Mesendoderm (in vitro differentiated cells): ENCODE data around the gene RNF169. TPM values are rescaled to one million over a fixed set of nuclear protein-coding genes. Genes with fewer than 3 reads are reported as not detected.

Source experiments
- DNase-seq: peaks from one replicate; pipeline ENCODE4 v3.0.0; 2013
- H2AK5ac ChIP-seq: 2 replicates; pipeline ENCODE4 v1.6.1; 2013; ENCODE audit warnings: low read length, inconsistent platforms
- H2BK120ac ChIP-seq: 2 replicates; pipeline ENCODE4 v1.6.1; 2013; ENCODE audit warnings: low read depth, mild to moderate bottlenecking, low read length, moderate library complexity, mixed read lengths
- H2BK15ac ChIP-seq: replicated peaks from 2 replicates; pipeline ENCODE4 v1.6.1; 2013; ENCODE audit warnings: low read depth, mild to moderate bottlenecking, moderate library complexity
- H2BK5ac ChIP-seq: 2 replicates; pipeline ENCODE4 v1.6.1; 2013; ENCODE audit warnings: low read length, inconsistent platforms
- H3K18ac ChIP-seq: 2 replicates; pipeline ENCODE4 v1.6.1; 2013; ENCODE audit warnings: mild to moderate bottlenecking, low read length, mixed read lengths
- H3K23ac ChIP-seq: one replicate; pipeline ENCODE4 v1.6.1; 2013; ENCODE audit warnings: low read length
- H3K27ac ChIP-seq: 2 replicates; pipeline ENCODE4 v1.5.1; 2013; ENCODE audit warnings: low read depth, mild to moderate bottlenecking, inconsistent platforms, low read length, moderate library complexity
- H3K27me3 ChIP-seq: 2 replicates; pipeline ENCODE4 v1.6.1; 2013; ENCODE audit warnings: low read length, control low read depth, mild to moderate bottlenecking, inconsistent platforms; ENCODE audit not compliant: insufficient read depth, poor library complexity
- H3K36me3 ChIP-seq: 2 replicates; pipeline ENCODE4 v1.6.1; 2013; ENCODE audit warnings: low read length, inconsistent platforms; ENCODE audit not compliant: control insufficient read depth, insufficient read depth
- H3K4ac ChIP-seq: one replicate; pipeline ENCODE4 v1.6.1; 2013; ENCODE audit warnings: low read depth, mild to moderate bottlenecking, low read length, moderate library complexity
- H3K4me1 ChIP-seq: 2 replicates; pipeline ENCODE4 v1.6.1; 2013; ENCODE audit warnings: low read depth, low read length, inconsistent platforms; ENCODE audit not compliant: control insufficient read depth
- H3K4me2 ChIP-seq: 2 replicates; pipeline ENCODE4 v1.6.1; 2013; ENCODE audit warnings: low read length
- H3K4me3 ChIP-seq: 2 replicates; pipeline ENCODE4 v1.5.1; 2013; ENCODE audit warnings: mild to moderate bottlenecking, low read length
- H3K56ac ChIP-seq: one replicate; pipeline ENCODE4 v1.6.1; 2013; ENCODE audit warnings: low read length
- H3K79me1 ChIP-seq: 2 replicates; pipeline ENCODE4 v1.6.1; 2013; ENCODE audit warnings: low read length, inconsistent platforms
- H3K79me2 ChIP-seq: 2 replicates; pipeline ENCODE4 v1.6.1; 2013; ENCODE audit warnings: mild to moderate bottlenecking, low read length; ENCODE audit not compliant: control insufficient read depth, insufficient read depth
- H3K9ac ChIP-seq: 2 replicates; pipeline ENCODE4 v1.6.1; 2013; ENCODE audit warnings: low read length, inconsistent platforms
- H4K5ac ChIP-seq: one replicate; pipeline ENCODE4 v1.6.1; 2013; ENCODE audit warnings: low read length
- H4K8ac ChIP-seq: one replicate; pipeline ENCODE4 v1.6.1; 2013; ENCODE audit warnings: low read depth, mild to moderate bottlenecking, control low read depth, low read length, moderate library complexity
- WGBS: extraction: QIAGEN DNeasy Blood & Tissue Kit; methylation state at CpG from one replicate; pipeline ENCODE4 v1.1.7; 2013; ENCODE audit warnings: low lambda C conversion rate, missing lambda C conversion rate; ENCODE audit not compliant: insufficient coverage; ENCODE audit errors: extremely low coverage; 5-methylcytosine and 5-hydroxymethylcytosine counted together
- polyA plus RNA-seq, 2 experiments: library from polyadenylated mRNA; stranded (reverse); fragments of 200-250 nt; gene quantifications; one replicate each; pipeline ENCODE4 v1.2.3, GENCODE V29; 2013

The RNF169 gene, protein sequence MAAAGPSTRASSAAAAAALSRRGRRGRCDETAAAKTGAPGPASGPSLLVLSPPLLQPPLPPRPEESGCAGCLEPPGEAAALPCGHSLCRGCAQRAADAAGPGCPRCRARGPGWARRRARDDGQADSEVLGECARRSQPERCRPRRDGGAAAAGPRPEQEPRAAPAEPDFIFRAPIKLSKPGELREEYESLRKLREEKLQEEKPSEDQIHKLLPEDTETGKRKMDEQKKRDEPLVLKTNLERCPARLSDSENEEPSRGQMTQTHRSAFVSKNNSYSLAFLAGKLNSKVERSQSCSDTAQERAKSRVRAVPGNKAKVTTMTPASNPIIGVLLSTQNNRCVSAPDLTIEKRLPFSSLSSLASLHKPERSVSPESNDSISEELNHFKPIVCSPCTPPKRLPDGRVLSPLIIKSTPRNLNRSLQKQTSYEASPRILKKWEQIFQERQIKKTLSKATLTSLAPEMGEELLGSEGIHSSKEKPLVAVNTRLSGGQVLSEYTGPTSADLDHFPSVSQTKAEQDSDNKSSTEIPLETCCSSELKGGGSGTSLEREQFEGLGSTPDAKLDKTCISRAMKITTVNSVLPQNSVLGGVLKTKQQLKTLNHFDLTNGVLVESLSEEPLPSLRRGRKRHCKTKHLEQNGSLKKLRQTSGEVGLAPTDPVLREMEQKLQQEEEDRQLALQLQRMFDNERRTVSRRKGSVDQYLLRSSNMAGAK
- polyA plus RNA-seq (2013, experiment 1 of 2) = 3.8 TPM
- 3.8 TPM for polyA plus RNA-seq (2013, experiment 2 of 2)

GRCh38 chr11:74748211-74749126, at the start of gene RNF169:
RNF169 (plus strand) TSS chr11:74748849; CDS start chr11:74748881, 32 bp downstream.
- Histone ChIP-seq H3K4ac (peak within 1 kb of the TSS; percentile 58), H3K56ac (peak within 1 kb of the TSS; percentile 81), H3K4me2 (peak within 1 kb of the TSS; percentile 99), H3K18ac (peak within 1 kb of the TSS; percentile 88), H2AK5ac (peak within 1 kb of the TSS; percentile 74), H3K36me3 (no peaks in the 10 kb centered on the region), H3K79me1 (peaks cover 11% of the 10 kb centered on the region), H4K8ac (peak within 1 kb of the TSS; percentile 79), H3K27me3 (no peaks in the 10 kb centered on the region), H2BK5ac (no peak within 1 kb of the TSS), H3K4me1 (peaks cover 9% of the 10 kb centered on the region), H2BK120ac (peak within 1 kb of the TSS; percentile 84), H3K9ac (peak within 1 kb of the TSS; percentile 68), H3K4me3 (peak within 1 kb of the TSS; percentile 37), H3K79me2 (peaks cover 15% of the 10 kb centered on the region), H2BK15ac (no peak within 1 kb of the TSS), H3K23ac (peak within 1 kb of the TSS; percentile 81), H3K27ac (peak within 1 kb of the TSS; percentile 92), H4K5ac (no peak within 1 kb of the TSS)
- DNase-seq = peak; percentile 98
- no CpG with 5 or more reads among the region's 47 CpGs for WGBS

- Histone ChIP-seq H4K8ac (no peak overlapping the region), H2BK15ac (no peak overlapping the region), H2AK5ac (no peak overlapping the region), H3K23ac (no peak overlapping the region), H3K4me1 (peaks cover 3% of the 10 kb centered on the region), H3K18ac (no peak overlapping the region), H3K4me3 (no peak overlapping the region), H3K27ac (no peak overlapping the region), H2BK120ac (no peak overlapping the region), H3K4me2 (no peak overlapping the region), H2BK5ac (no peak overlapping the region), H3K79me1 (no peaks in the 10 kb centered on the region), H4K5ac (no peak overlapping the region), H3K9ac (no peak overlapping the region), H3K36me3 (no peaks in the 10 kb centered on the region), H3K27me3 (no peaks in the 10 kb centered on the region), H3K4ac (no peak overlapping the region), H3K56ac (no peak overlapping the region), H3K79me2 (no peaks in the 10 kb centered on the region)
- no CpG with 5 or more reads among the region's 9 CpGs for WGBS
- DNase-seq = no peak
Measured at GRCh38 chr11:74699615-74700396, 48.8 kb upstream of the RNF169 start.

DNA sequence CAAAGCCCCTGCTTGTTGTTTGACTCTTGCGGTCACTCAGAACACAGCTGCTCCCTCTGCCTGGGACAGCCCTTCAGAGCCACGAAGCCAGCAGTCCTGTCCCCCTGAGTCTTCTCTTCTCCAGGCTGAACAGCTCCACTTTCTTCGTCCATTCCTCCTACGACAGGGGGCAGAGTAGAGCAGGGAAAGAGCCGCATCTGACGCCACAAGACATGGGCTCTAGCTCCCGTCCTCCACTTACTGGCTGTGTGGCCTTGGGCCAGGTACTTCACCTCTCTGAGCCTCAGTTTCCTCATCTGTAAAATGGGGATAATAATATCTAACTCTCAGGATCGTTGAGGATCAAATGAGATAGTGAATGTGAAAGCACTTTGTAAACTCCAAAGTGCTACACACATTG, 47.3 kb upstream of the RNF169 start:
- H3K36me3 ChIP-seq = no peaks in the 10 kb centered on the region
- H3K79me1 ChIP-seq = no peaks in the 10 kb centered on the region
- no peaks in the 10 kb centered on the region for H3K27me3 ChIP-seq
- H2AK5ac ChIP-seq = no peak overlapping the region
- H2BK15ac ChIP-seq = no peak overlapping the region
- no peak overlapping the region for H2BK120ac ChIP-seq
- no CpG with 5 or more reads among the region's 8 CpGs for WGBS
- no peak overlapping the region for H3K56ac ChIP-seq
- H3K4ac ChIP-seq = no peak overlapping the region
- H3K23ac ChIP-seq = no peak overlapping the region
- no peak overlapping the region for H3K27ac ChIP-seq
- H2BK5ac ChIP-seq = no peak overlapping the region
- H3K4me1 ChIP-seq = peaks cover 3% of the 10 kb centered on the region
- no peak overlapping the region for H3K4me3 ChIP-seq
- H4K5ac ChIP-seq = no peak overlapping the region
- no peak overlapping the region for H4K8ac ChIP-seq
- H3K79me2 ChIP-seq = no peaks in the 10 kb centered on the region
- no peak overlapping the region for H3K18ac ChIP-seq
- H3K4me2 ChIP-seq = no peak overlapping the region
- no peak overlapping the region for H3K9ac ChIP-seq
- DNase-seq = peak; percentile 87

DNA sequence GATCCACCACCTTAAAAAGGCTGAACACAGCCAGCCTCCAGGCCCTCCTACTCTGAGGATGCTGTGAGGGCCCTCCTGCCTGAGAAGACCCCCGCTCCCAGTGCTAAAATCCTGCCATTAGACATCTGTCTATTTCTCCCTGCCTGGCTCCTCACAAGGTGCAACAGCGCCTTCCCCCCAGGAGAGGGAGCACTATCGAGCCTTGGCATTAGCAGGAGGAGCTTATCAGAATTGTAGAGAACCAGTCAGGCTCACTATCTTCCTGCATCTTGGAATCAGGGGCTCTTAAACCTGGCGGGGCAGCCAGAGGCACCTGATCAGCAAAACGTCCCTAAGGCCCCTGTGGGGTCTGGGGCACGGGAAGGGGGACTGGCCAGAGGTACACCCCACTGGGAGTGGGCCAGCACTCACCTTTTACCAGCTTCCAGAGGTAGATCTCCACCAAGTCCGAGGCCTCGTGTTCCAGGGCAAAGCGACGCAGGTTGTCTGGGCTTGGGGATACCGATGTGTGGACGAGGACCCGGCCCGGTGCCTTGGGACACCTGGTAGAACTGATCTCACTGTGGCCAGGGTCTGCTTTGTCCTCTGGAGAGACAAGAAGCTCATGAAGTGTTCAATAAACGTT, 46.2 kb upstream of the RNF169 start:
- H3K27me3 ChIP-seq = no peaks in the 10 kb centered on the region
- H3K18ac ChIP-seq = no peak overlapping the region
- no peak overlapping the region for H2BK15ac ChIP-seq
- no peak overlapping the region for H3K27ac ChIP-seq
- no peak overlapping the region for H2AK5ac ChIP-seq
- no peak overlapping the region for H3K4me3 ChIP-seq
- no peaks in the 10 kb centered on the region for H3K4me1 ChIP-seq
- no peak overlapping the region for H3K4ac ChIP-seq
- H3K79me1 ChIP-seq = no peaks in the 10 kb centered on the region
- no peak overlapping the region for H4K8ac ChIP-seq
- WGBS = no CpG with 5 or more reads among the region's 15 CpGs
- no peaks in the 10 kb centered on the region for H3K79me2 ChIP-seq
- no peak overlapping the region for H4K5ac ChIP-seq
- no peaks in the 10 kb centered on the region for H3K36me3 ChIP-seq
- H2BK5ac ChIP-seq = no peak overlapping the region
- no peak overlapping the region for H3K9ac ChIP-seq
- H3K56ac ChIP-seq = no peak overlapping the region
- peak; percentile 88 for DNase-seq
- H3K23ac ChIP-seq = no peak overlapping the region
- no peak overlapping the region for H3K4me2 ChIP-seq
- no peak overlapping the region for H2BK120ac ChIP-seq

DNA sequence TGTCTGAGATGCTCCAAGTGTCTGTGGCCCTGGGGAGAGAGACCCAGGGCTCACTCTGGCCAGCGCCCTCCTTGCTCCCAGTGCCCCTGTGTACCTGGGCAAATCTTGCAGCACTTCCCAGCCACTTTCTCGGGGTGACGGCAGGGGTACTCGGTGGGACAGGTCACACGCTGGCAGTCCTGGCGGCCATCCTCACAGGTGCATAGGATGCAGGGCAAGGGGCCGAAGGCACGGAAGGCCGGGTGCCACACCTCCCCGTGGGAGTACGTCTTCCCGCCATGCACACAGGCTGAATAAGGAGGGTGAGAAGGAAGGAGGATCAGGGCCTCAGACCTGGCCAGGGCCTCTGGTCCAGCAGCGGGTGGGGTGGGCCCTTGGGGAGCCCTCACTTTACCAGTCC, 45.4 kb upstream of the RNF169 start:
- Histone ChIP-seq H2BK15ac (no peak overlapping the region), H3K23ac (no peak overlapping the region), H3K4me2 (no peak overlapping the region), H3K36me3 (no peaks in the 10 kb centered on the region), H3K4ac (no peak overlapping the region), H3K4me1 (peaks cover 3% of the 10 kb centered on the region), H3K4me3 (no peak overlapping the region), H4K5ac (no peak overlapping the region), H3K56ac (no peak overlapping the region), H2AK5ac (no peak overlapping the region), H3K9ac (no peak overlapping the region), H2BK120ac (no peak overlapping the region), H3K27ac (no peak overlapping the region), H2BK5ac (no peak overlapping the region), H3K18ac (no peak overlapping the region), H3K27me3 (no peaks in the 10 kb centered on the region), H3K79me1 (no peaks in the 10 kb centered on the region), H3K79me2 (no peaks in the 10 kb centered on the region), H4K8ac (no peak overlapping the region)
- WGBS = no CpG with 5 or more reads among the region's 13 CpGs
- no peak for DNase-seq
